HUES6 (cell line): ENCODE measurements around the gene GALNT5.

Experiments
- H3K27ac ChIP-seq: 2 replicates; pipeline ENCODE4 v1.7.0; 2013; ENCODE audit warnings: low read depth, mild to moderate bottlenecking, low read length, inconsistent platforms
- H3K27me3 ChIP-seq: 2 replicates; pipeline ENCODE4 v1.6.1; 2013; ENCODE audit warnings: low read length; ENCODE audit not compliant: control insufficient read depth, insufficient read depth
- H3K36me3 ChIP-seq: 2 replicates; pipeline ENCODE4 v1.6.1; 2013; ENCODE audit warnings: low read length; ENCODE audit not compliant: control insufficient read depth, insufficient read depth
- H3K4me1 ChIP-seq: 2 replicates; pipeline ENCODE4 v1.6.1; 2013; ENCODE audit warnings: low read length; ENCODE audit not compliant: control insufficient read depth, insufficient read depth
- H3K4me3 ChIP-seq: 2 replicates; pipeline ENCODE4 v1.5.1; 2013; ENCODE audit warnings: low read depth, low read length
- H3K9ac ChIP-seq: one replicate; pipeline ENCODE4 v1.6.1; 2013; ENCODE audit warnings: mild to moderate bottlenecking, low read length
- H3K9me3 ChIP-seq: 2 replicates; pipeline ENCODE4 v1.6.1; 2013; ENCODE audit warnings: low read depth, low read length; ENCODE audit not compliant: control insufficient read depth, insufficient read depth

GALNT5 gene

GRCh38 chr2:157251932-157252331 is 5.6 kb upstream of the GALNT5 start:
- H3K4me1 ChIP-seq, result peaks cover 4% of the 10 kb centered on the region
- no peaks in the 10 kb centered on the region for H3K9me3 ChIP-seq
- no peak overlapping the region for H3K4me3 ChIP-seq
- no peaks in the 10 kb centered on the region for H3K36me3 ChIP-seq
- no peaks in the 10 kb centered on the region for H3K27me3 ChIP-seq
- H3K27ac ChIP-seq, result no peak overlapping the region
- no peak overlapping the region for H3K9ac ChIP-seq

- Histone ChIP-seq H3K9me3 (no peaks in the 10 kb centered on the region), H3K4me1 (peaks cover 4% of the 10 kb centered on the region), H3K36me3 (no peaks in the 10 kb centered on the region), H3K9ac (no peak overlapping the region), H3K4me3 (no peak overlapping the region), H3K27me3 (no peaks in the 10 kb centered on the region), H3K27ac (no peak overlapping the region)
These were observed 5.0 kb upstream of the GALNT5 start for GRCh38 chr2:157252529-157252928.

GRCh38 chr2:157254041-157254440 is 3.5 kb upstream of the GALNT5 start:
- no peak overlapping the region for H3K27ac ChIP-seq
- no peaks in the 10 kb centered on the region for H3K27me3 ChIP-seq
- H3K4me1 ChIP-seq, result peaks cover 16% of the 10 kb centered on the region
- H3K9me3 ChIP-seq, result no peaks in the 10 kb centered on the region
- H3K36me3 ChIP-seq, result no peaks in the 10 kb centered on the region
- H3K4me3 ChIP-seq, result no peak overlapping the region
- no peak overlapping the region for H3K9ac ChIP-seq

- Histone ChIP-seq H3K27ac (no peak overlapping the region), H3K36me3 (no peaks in the 10 kb centered on the region), H3K27me3 (no peaks in the 10 kb centered on the region), H3K4me3 (no peak overlapping the region), H3K4me1 (peaks cover 16% of the 10 kb centered on the region), H3K9me3 (no peaks in the 10 kb centered on the region), H3K9ac (no peak overlapping the region)
These were observed 1.8 kb upstream of the GALNT5 start for GRCh38 chr2:157255746-157256145.

- Histone ChIP-seq H3K9ac (no peak overlapping the region), H3K9me3 (no peaks in the 10 kb centered on the region), H3K27ac (no peak overlapping the region), H3K36me3 (no peaks in the 10 kb centered on the region), H3K4me1 (peaks cover 16% of the 10 kb centered on the region), H3K4me3 (no peak overlapping the region), H3K27me3 (no peaks in the 10 kb centered on the region)
These were observed 879 bp upstream of the GALNT5 start for GRCh38 chr2:157256626-157257025.

GRCh38 chr2:157258520-157259326 is 1.2 kb downstream of the GALNT5 start:
- H3K4me3 ChIP-seq, result no peak overlapping the region
- no peaks in the 10 kb centered on the region for H3K9me3 ChIP-seq
- H3K4me1 ChIP-seq, result peaks cover 19% of the 10 kb centered on the region
- no peak overlapping the region for H3K9ac ChIP-seq
- H3K27me3 ChIP-seq, result no peaks in the 10 kb centered on the region
- H3K27ac ChIP-seq, result no peak overlapping the region
- H3K36me3 ChIP-seq, result no peaks in the 10 kb centered on the region

GRCh38 chr2:157259386-157259785 is 1.9 kb downstream of the GALNT5 start:
- Histone ChIP-seq H3K9me3 (no peaks in the 10 kb centered on the region), H3K27ac (no peak overlapping the region), H3K36me3 (no peaks in the 10 kb centered on the region), H3K27me3 (no peaks in the 10 kb centered on the region), H3K4me3 (no peak overlapping the region), H3K9ac (no peak overlapping the region), H3K4me1 (peaks cover 20% of the 10 kb centered on the region)

GRCh38 chr2:157259960-157260359 is 2.5 kb downstream of the GALNT5 start:
- Histone ChIP-seq H3K4me1 (peaks cover 25% of the 10 kb centered on the region), H3K9ac (no peak overlapping the region), H3K4me3 (no peak overlapping the region), H3K27ac (no peak overlapping the region), H3K27me3 (no peaks in the 10 kb centered on the region), H3K36me3 (no peaks in the 10 kb centered on the region), H3K9me3 (no peaks in the 10 kb centered on the region)

GRCh38 chr2:157260533-157261198 is 3.2 kb downstream of the GALNT5 start:
- H3K36me3 ChIP-seq, result no peaks in the 10 kb centered on the region
- no peak overlapping the region for H3K27ac ChIP-seq
- no peaks in the 10 kb centered on the region for H3K9me3 ChIP-seq
- H3K9ac ChIP-seq, result no peak overlapping the region
- peaks cover 29% of the 10 kb centered on the region for H3K4me1 ChIP-seq
- H3K4me3 ChIP-seq, result no peak overlapping the region
- H3K27me3 ChIP-seq, result no peaks in the 10 kb centered on the region

- Histone ChIP-seq H3K4me3 (no peak overlapping the region), H3K9me3 (no peaks in the 10 kb centered on the region), H3K27me3 (no peaks in the 10 kb centered on the region), H3K27ac (no peak overlapping the region), H3K4me1 (peaks cover 29% of the 10 kb centered on the region), H3K36me3 (no peaks in the 10 kb centered on the region), H3K9ac (no peak overlapping the region)
These were observed 3.8 kb downstream of the GALNT5 start for GRCh38 chr2:157261199-157261782.

GRCh38 chr2:157262248-157262647 is 4.7 kb downstream of the GALNT5 start:
- Histone ChIP-seq H3K4me3 (no peak overlapping the region), H3K4me1 (peaks cover 28% of the 10 kb centered on the region), H3K9ac (no peak overlapping the region), H3K9me3 (no peaks in the 10 kb centered on the region), H3K27ac (no peak overlapping the region), H3K36me3 (no peaks in the 10 kb centered on the region), H3K27me3 (no peaks in the 10 kb centered on the region)
